Measurements from ENCODE around the gene KSR2.

KSR2 gene

GRCh38 chr12:117472983-117473382 lies 495.8 kb downstream of the KSR2 start (continued):
- TF ChIP-seq PRDM2 (tag by site-specific recombination; IDR thresholded peaks at IDR 0.05; ENCODE audit: borderline replicate concordance), result no peak

- TF ChIP-seq ZSCAN4 (tag by site-specific recombination; IDR thresholded peaks at IDR 0.05), result no peak
- TF ChIP-seq KLF1 (tag by site-specific recombination; IDR thresholded peaks at IDR 0.05), result no peak
- TF ChIP-seq SP7 (tag by site-specific recombination; IDR thresholded peaks at IDR 0.05), result no peak
- TF ChIP-seq ZBTB49 (tag by site-specific recombination; IDR thresholded peaks at IDR 0.05; ENCODE audit: low read depth), result no peak
- TF ChIP-seq ZBTB48 (tag by site-specific recombination; IDR thresholded peaks at IDR 0.05), result no peak
- TF ChIP-seq ZNF211 (tag by site-specific recombination; IDR thresholded peaks at IDR 0.05; ENCODE audit: low read depth), result no peak
- TF ChIP-seq ZNF585B (tag by site-specific recombination; IDR thresholded peaks at IDR 0.05), result no peak
- no peak for TF ChIP-seq ZFP3 (tag by site-specific recombination; IDR thresholded peaks at IDR 0.05; ENCODE audit: low read depth)
- TF ChIP-seq ZNF670 (tag by site-specific recombination; IDR thresholded peaks at IDR 0.05; ENCODE audit: low read depth), result no peak
- no peaks in the 10 kb centered on the region for H3K9me3 ChIP-seq (ENCODE audit: control insufficient read depth, insufficient read depth, low read depth, low read length)
- H3K4me1 ChIP-seq (ENCODE audit: control insufficient read depth, insufficient read depth, low read length), result no peaks in the 10 kb centered on the region
- no peak overlapping the region for H3K27ac ChIP-seq (ENCODE audit: extremely low read depth, low read depth, low read length)
- ChIA-PET POLR2A (no interaction called here), CTCF (interaction anchor here (0.7 kb wide), 1 partner anchor 59 kb away, joined by 3 read pairs; no protein-coding TSS in a partner anchor)
- no peak overlapping the region for H3K4me3 ChIP-seq (ENCODE audit: low read depth, low read length)
- no peaks in the 10 kb centered on the region for H3K36me3 ChIP-seq (ENCODE audit: control insufficient read depth in 2 of 2, insufficient read depth in 1 of 2, low read length in 2 of 2)
Measured at GRCh38 chr12:117470804-117471203, 498.0 kb downstream of the KSR2 start.

GRCh38 chr12:117469883-117470483 lies 498.8 kb downstream of the KSR2 start:
- no peaks in the 10 kb centered on the region for H3K9me3 ChIP-seq (ENCODE audit: control insufficient read depth, insufficient read depth, low read depth, low read length)
- H3K36me3 ChIP-seq (ENCODE audit: control insufficient read depth in 2 of 2, insufficient read depth in 1 of 2, low read length in 2 of 2), result no peaks in the 10 kb centered on the region
- no peaks in the 10 kb centered on the region for H3K4me1 ChIP-seq (ENCODE audit: control insufficient read depth, insufficient read depth, low read length)
- CTCF ChIA-PET, result interaction anchor here (0.6 to 0.8 kb wide), 3 partner anchors 48 to 237 kb away, joined by 3 to 8 read pairs (median 3); no protein-coding TSS in a partner anchor
- TF ChIP-seq ZNF473 (tag by site-specific recombination; IDR thresholded peaks at IDR 0.05) (0 out of 2 replicates have a peak, but pooled peaks have one; percentile 45), ZBTB8A (tag by site-specific recombination; IDR thresholded peaks at IDR 0.05) (no peak), ZNF423 (tag by site-specific recombination; IDR thresholded peaks at IDR 0.05) (no peak), ZBTB17 (tag by site-specific recombination; IDR thresholded peaks at IDR 0.05) (peak; percentile 94), ZNF366 (tag by site-specific recombination; conservative IDR thresholded peaks at IDR 0.05) (peak; percentile 93)
- H3K27ac ChIP-seq (ENCODE audit: extremely low read depth, low read depth, low read length), result no peak overlapping the region
- POLR2A ChIA-PET, result no interaction called here
- H3K4me3 ChIP-seq (ENCODE audit: low read depth, low read length), result no peak overlapping the region

Data from HEK293 (cell line).